ENCODE data around the gene GOLIM4.
A peak's percentile ranks its signal among the peaks of the same experiment; 100 is the strongest.

The GOLIM4 gene

DNA sequence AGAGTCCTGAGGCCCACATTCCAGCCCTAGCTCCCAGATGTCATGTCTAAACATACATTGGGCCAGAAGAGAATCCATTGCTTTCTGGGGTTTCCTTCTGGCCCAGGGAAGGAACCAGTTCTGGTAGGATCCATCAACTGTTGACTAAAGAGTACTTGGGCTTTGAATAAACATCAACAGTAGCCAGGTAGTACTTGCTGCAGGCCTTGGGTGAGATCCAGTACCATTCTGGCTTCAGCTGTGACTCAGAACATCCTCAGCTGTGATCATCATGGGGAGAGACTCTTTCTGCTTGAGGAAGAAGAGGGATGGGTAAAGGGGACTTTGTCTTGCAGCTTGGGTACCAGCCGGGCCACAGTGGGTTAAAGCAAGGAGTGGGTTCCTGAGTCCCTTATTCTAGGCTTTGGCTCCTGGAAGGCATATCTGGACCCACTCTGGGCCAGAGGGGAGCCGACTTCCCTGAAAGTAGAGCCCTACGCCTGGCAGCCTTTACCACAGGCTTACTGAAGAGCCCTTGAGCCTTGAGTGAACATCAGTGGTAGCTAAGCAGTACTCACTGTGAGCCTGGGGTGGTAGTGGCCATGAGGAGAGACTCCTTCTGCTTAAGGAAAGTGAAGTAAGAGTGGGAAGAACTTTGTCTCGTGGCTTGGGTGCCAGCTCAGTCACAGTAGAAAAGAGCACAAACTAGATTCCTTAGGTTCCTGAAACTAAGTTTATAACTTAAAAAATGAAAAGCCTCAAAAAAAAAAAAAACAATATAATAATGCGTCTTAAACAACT, 128.3 kb downstream of the GOLIM4 start:
- TF ChIP-seq CTCF (IDR thresholded peaks at IDR 0.05; ENCODE audit: insufficient read depth, low read depth, low read length, missing control alignments) = no peak
- DNase-seq (ENCODE audit: low read depth) = peak; percentile 12
- H3K4me3 ChIP-seq (ENCODE audit: low read length) = no peak overlapping the region

Measured in epithelial cell of esophagus (primary cell).